NCI-H1105 (cell line): ENCODE measurements around the gene CLEC3B.
"Not testable (repeated sequence)": the region's sequence is repeated elsewhere in the genome, so short reads cannot be mapped to it uniquely, and the experiment has no call there.

Source experiments
- DNase-seq: peaks from one replicate; lab custom pipeline; 2025; lab: John Stamatoyannopoulos, UW

Gene CLEC3B

DNA sequence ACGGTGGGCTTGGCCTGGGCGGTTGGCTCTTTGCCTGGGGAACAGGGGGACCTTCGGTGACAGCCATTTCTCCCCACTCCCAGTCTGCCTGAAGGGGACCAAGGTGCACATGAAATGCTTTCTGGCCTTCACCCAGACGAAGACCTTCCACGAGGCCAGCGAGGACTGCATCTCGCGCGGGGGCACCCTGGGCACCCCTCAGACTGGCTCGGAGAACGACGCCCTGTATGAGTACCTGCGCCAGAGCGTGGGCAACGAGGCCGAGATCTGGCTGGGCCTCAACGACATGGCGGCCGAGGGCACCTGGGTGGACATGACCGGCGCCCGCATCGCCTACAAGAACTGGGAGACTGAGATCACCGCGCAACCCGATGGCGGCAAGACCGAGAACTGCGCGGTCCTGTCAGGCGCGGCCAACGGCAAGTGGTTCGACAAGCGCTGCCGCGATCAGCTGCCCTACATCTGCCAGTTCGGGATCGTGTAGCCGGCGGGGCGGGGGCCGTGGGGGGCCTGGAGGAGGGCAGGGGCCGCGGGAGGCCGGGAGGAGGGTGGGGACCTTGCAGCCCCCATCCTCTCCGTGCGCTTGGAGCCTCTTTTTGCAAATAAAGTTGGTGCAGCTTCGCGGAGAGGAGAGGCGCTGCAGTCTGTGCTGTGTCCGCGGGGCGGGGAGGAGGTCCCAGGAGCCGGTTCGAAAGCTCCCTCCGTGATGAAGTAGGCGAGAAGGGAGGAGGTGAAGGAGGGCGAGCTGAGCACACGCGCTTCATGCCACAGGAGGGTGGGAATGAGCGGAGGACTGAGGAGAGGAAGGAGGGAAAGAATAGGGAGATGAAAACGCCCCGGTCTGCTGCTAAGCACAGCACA lies 9.6 kb downstream of the CLEC3B start:
- no peak for DNase-seq

GRCh38 chr3:45037720-45038455 lies 11.8 kb downstream of the CLEC3B start:
- peak; percentile 67 for DNase-seq

- DNase-seq: no peak
Observed at GRCh38 chr3:45041666-45042065, 15.6 kb downstream of the CLEC3B start.

GRCh38 chr3:45042162-45042561 lies 16.1 kb downstream of the CLEC3B start:
- no peak for DNase-seq

DNA sequence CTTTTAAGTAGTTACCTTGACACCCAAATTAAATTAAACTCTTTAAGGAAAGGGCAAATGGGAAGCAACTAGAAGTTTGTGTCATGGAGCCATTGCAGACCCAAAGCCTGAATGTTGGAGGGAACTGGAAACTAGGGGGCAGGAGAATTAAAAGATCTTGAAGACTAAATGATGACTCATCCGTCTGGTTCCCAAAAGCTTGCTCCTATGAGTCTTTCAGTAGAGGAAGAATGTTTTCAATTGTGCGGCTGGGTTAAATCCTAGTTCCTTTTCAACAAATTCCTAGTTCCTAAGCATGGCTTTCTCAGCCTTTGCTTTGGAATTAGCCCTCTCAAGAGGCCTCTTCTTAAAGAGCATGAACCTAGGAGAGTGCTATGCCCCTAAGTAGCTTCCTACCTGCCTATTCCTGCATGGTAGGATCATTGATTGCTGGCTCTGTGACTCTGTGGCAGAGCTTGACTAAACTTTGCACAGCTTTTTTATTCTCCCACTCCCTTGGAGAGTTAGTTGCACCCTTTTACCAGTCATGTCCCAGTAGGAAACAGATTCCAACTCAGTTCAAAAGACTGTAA lies 17.7 kb downstream of the CLEC3B start:
- no peak for DNase-seq

DNA sequence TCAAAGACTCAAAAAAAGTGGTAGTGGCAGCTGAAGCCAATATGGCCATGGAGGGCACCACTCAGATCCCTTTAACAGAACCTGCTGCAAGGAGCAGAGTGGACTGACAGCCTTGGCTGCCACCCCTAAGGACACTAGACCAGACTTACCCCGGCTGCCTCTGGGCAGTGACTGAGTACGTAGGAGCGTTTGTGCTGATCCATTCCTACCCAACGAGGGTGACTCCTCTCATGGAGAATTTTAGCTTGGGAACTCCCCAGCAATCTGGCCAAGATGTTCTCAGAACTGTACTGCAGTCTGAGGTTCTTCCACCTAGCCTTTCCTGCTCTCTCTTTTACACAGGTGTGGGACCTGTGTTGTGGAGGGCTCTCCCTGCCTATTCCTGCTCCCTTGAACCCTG lies 22.1 kb downstream of the CLEC3B start:
- DNase-seq: no peak

DNA sequence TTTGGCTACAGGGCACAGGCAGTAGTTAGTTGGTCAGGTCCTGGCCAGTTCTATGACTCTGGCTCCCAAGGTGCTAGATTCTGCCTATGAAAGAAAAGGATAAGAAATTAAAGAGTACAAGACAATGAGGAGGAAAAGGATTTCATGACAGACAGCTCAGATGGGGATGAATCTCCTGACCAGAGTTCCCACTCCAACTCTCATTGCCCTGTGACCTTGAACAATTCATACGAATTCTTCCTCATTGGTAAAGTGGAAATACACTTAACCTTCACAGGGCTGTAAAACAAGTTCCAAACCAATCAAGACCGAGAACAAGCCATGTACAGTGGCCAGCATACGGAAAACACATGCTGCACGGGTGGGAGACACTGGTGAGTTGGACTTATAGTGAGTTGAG lies 23.7 kb downstream of the CLEC3B start:
- no peak for DNase-seq

DNA sequence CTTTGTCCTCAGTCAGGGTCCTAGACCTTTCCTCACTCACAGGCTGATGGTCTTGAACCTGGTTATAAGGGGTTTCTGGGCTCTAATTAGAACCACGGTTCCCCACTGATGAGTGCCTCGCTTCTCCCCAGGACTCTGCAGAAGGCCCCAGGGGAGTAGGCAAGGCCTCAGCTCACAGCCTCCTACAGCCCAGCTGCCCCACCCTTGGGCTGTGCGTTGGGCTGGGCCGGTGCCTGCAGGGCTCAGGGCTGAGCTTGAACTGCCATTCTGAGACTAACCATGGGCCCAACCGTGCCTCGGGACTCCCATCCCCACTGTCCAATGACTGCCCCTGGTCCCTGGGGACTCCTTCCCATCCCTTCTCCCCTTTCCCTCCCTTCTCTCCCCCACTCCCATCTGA lies 25.6 kb downstream of the CLEC3B start:
- DNase-seq: no peak

DNA sequence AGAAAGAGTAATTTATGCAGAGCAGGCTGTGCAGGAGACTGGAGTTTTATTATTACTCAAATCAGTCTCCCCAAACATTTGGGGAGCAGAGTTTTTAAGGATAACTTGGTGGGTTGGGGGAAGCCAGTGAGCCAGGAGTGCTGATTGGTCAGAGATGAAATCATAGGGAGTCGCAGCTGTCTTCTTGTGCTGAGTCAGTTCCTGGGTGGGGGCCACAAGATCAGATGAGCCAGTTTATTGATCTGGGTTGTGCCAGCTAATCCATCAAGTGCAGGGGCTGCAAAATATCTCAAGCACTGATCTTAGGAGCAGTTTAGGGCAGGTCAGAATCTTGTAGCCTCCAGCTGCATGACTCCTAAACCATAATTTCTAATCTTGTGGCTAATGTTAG lies 27.7 kb downstream of the CLEC3B start:
- DNase-seq: not testable (repeated sequence)

- DNase-seq: no peak
Observed at GRCh38 chr3:45054196-45054857, 28.2 kb downstream of the CLEC3B start.

DNA sequence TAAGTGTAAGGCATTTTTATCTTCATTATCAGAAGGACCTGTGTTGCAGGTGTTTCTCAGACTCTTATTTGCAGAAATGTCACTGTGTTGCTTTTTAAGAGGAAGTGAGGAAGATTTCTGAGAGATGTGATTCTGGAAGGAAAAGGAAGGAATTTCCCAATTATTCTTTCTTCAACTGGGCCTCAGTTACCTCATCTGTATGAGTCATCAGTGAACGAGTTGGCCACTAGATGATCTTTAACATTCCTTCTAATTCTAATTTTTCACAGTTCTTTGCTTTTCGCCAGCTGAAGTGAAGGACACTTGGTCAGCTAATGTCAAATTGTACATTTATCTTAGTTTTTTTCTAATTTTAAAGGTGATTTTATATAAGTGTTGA lies 28.9 kb downstream of the CLEC3B start:
- DNase-seq: no peak

- no peak for DNase-seq
Observed at GRCh38 chr3:45055411-45056143, 29.5 kb downstream of the CLEC3B start.

GRCh38 chr3:45056608-45057301 lies 30.7 kb downstream of the CLEC3B start:
- no peak for DNase-seq

GRCh38 chr3:45057557-45057956 lies 31.5 kb downstream of the CLEC3B start:
- no peak for DNase-seq

GRCh38 chr3:45059132-45059531 lies 33.0 kb downstream of the CLEC3B start:
- DNase-seq: no peak

DNA sequence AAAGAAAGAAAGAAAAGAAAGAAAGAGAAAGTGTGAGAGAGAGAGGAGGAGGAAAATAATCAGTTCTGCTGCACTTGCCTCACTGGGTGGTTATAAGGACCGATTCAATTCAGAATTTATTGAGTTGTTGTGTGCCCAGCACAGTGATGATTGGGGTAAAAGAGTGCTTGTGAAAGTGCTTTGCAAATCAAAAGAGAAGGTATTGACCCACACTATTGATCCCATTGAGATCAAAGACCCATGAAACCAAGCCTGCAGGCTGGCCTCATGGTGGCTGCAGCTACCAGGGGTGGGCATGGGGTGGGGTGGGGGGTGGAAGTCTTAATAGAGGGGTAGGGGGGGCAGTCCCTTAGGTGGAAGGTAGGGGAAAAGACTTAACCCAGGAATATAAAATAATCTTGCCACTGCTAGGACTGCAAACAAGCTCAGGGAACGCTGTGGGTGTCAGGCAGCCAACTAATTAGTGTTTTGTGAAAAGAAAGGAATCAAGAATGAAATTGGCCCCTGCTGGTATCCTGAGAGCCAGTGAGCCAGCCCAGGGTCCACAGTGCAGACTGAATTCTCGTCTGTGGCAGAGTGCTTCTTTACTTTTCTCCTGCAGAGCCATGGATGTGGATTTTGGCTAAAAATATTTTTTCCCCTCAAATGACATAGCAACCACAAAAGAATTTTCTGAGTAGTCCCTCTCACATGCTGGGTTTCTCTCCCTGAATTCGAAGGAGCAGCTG lies 34.2 kb downstream of the CLEC3B start:
- DNase-seq: no peak

GRCh38 chr3:45062697-45063070 lies 36.6 kb downstream of the CLEC3B start:
- no peak for DNase-seq

- no peak for DNase-seq
Observed at GRCh38 chr3:45064512-45065372, 38.6 kb downstream of the CLEC3B start.

DNA sequence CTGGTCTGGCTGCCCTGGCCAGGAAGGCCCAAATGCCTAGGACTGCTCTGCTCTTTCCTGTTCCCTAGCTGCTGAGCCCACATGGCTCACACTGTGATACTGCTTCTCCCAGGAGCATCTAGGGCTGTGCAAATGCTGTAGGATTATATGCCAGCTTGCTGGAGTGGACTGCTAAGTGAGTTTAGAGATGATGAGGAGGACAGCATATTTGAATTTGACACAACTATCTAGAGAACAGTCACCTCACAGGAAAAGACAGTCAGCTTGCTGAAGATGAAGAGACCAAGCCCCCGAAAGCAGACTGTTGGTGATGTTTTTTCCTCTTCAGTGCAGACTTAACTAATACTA lies 39.2 kb downstream of the CLEC3B start:
- DNase-seq: no peak
